Measurements from ENCODE around the gene LDB3. TPM values are rescaled to one million over a fixed set of nuclear protein-coding genes. Genes with fewer than 3 reads are reported as not detected.

LDB3 gene
- total RNA-seq, 1 donor from 2014 or later = 92.0 TPM

DNA sequence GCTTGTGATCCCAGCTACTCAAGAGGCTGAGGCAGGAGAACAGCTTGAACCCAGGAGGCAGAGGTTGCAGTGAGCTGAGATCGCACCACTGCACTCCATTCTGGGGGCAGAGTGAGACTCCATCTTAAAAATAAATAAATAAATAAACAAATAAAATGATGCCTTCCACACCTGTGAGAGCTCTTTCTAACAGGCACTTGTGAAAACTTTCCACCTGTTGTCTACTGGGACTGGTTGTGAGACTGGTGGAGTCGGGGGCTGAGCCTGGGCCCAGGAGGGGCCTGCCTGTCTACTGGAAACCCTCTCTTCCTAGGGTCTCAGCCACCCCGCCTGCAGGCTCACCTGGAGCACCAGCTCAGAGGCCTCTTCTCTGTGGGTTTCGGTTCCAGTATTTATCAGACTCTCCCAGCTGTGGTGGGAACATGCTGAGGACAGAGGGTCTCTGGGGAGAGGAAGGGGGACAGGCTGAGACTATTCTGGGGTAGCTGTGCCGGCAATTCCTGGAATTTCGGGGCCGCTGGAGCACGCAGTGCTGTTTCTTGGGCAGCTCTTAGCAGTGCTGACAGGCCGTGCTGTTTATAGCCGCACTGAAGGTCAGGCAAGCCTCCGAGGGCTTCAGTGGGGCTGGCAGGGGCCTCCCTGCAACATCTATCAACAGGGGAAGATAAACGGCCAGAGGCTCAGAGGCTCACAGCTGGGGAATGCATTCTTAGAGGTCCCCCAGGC is 3.8 kb downstream of the LDB3 start:
- H3K4me1 Mint-ChIP-seq (ENCODE audit: low read depth, unreplicated experiment) = peaks cover 53% of the 10 kb centered on the region
- TF ChIP-seq CTCF (IDR thresholded peaks at IDR 0.05; ENCODE audit: partially characterized antibody, unreplicated experiment) = no peak
- DNase-seq = no peak
- peaks cover 31% of the 10 kb centered on the region for H3K27me3 Mint-ChIP-seq (ENCODE audit: unreplicated experiment)
- H3K36me3 Mint-ChIP-seq (ENCODE audit: unreplicated experiment) = no peaks in the 10 kb centered on the region
- H3K27ac Mint-ChIP-seq (ENCODE audit: unreplicated experiment) = peak overlapping the region; percentile 100
- H3K4me3 Mint-ChIP-seq (ENCODE audit: unreplicated experiment) = peak overlapping the region; percentile 78
- peaks cover 23% of the 10 kb centered on the region for H3K9me3 Mint-ChIP-seq (ENCODE audit: unreplicated experiment)

- DNase-seq = peak; percentile 75
- no peaks in the 10 kb centered on the region for H3K36me3 Mint-ChIP-seq (ENCODE audit: unreplicated experiment)
- TF ChIP-seq CTCF (IDR thresholded peaks at IDR 0.05; ENCODE audit: partially characterized antibody, unreplicated experiment) = no peak
- peaks cover 23% of the 10 kb centered on the region for H3K9me3 Mint-ChIP-seq (ENCODE audit: unreplicated experiment)
- peaks cover 48% of the 10 kb centered on the region for H3K4me1 Mint-ChIP-seq (ENCODE audit: low read depth, unreplicated experiment)
- H3K27ac Mint-ChIP-seq (ENCODE audit: unreplicated experiment) = peak overlapping the region; percentile 100
- peak overlapping the region; percentile 83 for H3K4me3 Mint-ChIP-seq (ENCODE audit: unreplicated experiment)
- H3K27me3 Mint-ChIP-seq (ENCODE audit: unreplicated experiment) = peaks cover 27% of the 10 kb centered on the region
These were observed 5.0 kb downstream of the LDB3 start for GRCh38 chr10:86673216-86673826.

DNA sequence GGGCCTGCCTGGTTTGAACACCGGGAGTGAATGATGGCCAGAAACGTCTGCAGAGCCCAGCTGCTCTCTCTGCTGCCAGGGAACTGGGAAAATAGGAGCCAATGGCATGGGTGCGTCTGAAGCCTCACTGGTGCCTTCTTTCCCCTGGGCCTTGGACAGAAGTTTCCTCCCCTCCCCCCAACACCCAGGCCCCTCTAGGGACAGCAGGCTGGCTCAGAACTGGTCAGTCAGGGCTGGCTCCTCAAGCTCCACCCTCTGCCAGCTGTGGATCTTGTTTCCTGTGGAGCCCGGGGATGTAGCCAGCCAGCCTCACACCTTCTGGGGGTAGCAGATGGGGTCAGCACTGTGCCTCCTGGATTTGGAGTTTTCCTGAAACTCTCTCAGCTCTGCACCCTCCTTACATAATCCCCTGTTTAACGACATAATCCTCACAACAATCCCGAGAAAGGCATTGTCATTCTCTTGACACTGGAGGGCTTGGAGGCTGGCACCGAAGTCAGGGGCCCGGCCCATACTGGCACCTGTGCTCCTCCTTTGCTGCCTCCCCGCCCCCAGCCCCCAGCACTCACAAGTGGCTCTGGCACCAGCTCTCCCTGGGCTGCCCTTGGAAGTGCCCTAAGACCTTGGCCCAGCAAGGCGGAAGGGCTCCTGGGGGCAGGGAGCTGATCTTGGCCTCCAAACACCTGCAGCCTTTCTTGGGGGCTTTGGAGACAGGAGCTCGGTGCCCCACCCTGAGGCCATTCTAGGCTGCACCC is 5.7 kb downstream of the LDB3 start:
- DNase-seq = peak; percentile 75
- Mint-ChIP-seq H3K27ac (ENCODE audit: unreplicated experiment) (peak overlapping the region; percentile 100), H3K4me1 (ENCODE audit: low read depth, unreplicated experiment) (peaks cover 46% of the 10 kb centered on the region), H3K36me3 (ENCODE audit: unreplicated experiment) (no peaks in the 10 kb centered on the region), H3K27me3 (ENCODE audit: unreplicated experiment) (peaks cover 22% of the 10 kb centered on the region), H3K9me3 (ENCODE audit: unreplicated experiment) (peaks cover 19% of the 10 kb centered on the region), H3K4me3 (ENCODE audit: unreplicated experiment) (peak overlapping the region; percentile 64)
- no peak for TF ChIP-seq CTCF (IDR thresholded peaks at IDR 0.05; ENCODE audit: partially characterized antibody, unreplicated experiment)

DNA sequence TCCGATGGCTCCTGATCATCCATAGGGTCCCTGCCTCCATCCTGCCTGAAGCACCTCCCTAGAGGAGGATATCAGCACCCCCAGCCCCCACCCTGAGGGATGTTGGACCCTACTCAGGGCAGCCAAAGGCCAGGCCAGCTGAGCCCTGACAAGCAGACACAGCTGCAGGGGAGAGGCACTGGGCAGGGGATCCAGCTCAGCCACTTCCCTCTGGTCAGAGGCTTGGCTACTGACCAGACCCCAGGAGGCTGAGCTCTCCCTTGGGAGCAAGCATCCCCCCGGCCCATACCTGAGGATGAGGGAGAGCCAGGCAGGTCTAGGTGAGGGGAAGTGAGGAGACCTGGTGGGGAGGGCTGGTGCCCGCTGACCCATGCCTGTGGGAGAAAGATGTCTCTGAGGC is 6.6 kb downstream of the LDB3 start:
- no peak overlapping the region for H3K27ac Mint-ChIP-seq (ENCODE audit: unreplicated experiment)
- H3K27me3 Mint-ChIP-seq (ENCODE audit: unreplicated experiment) = peaks cover 20% of the 10 kb centered on the region
- peaks cover 48% of the 10 kb centered on the region for H3K4me1 Mint-ChIP-seq (ENCODE audit: low read depth, unreplicated experiment)
- TF ChIP-seq CTCF (IDR thresholded peaks at IDR 0.05; ENCODE audit: partially characterized antibody, unreplicated experiment) = no peak
- H3K4me3 Mint-ChIP-seq (ENCODE audit: unreplicated experiment) = no peak overlapping the region
- DNase-seq = no peak
- peaks cover 17% of the 10 kb centered on the region for H3K9me3 Mint-ChIP-seq (ENCODE audit: unreplicated experiment)
- no peaks in the 10 kb centered on the region for H3K36me3 Mint-ChIP-seq (ENCODE audit: unreplicated experiment)

Measured in glutamatergic neuron (in vitro differentiated cells).